Measurements from ENCODE around the gene PDE6C. TPM values are rescaled to one million over a fixed set of nuclear protein-coding genes. Genes with fewer than 3 reads are reported as not detected.

Gene PDE6C
- total and polyA plus RNA-seq, 12 donors: not detected

- Histone ChIP-seq H3K27ac (no peak overlapping the region), H3K27me3 (no peaks in the 10 kb centered on the region), H3K9me3 (replicated peaks in 1 of 3) (no peaks in the 10 kb centered on the region), H3K36me3 (replicated peaks in 1 of 2) (no peaks in the 10 kb centered on the region), H3K4me1 (replicated peaks in 1 of 2) (no peaks in the 10 kb centered on the region), H3K4me3 (no peak overlapping the region)
- intact Hi-C loops (cut with DNase I): no loop called here
- no peak for DNase-seq
- TF ChIP-seq POLR2A (IDR thresholded peaks at IDR 0.05) (no peak), CTCF (IDR thresholded peaks at IDR 0.05) (no peak)
- WGBS, 4 donors: 27 to 67% (median 52%) methylated on average over 1 of the region's 1 CpG
These were observed 43.8 kb downstream of the PDE6C start for GRCh38 chr10:93656155-93656554.

GRCh38 chr10:93657757-93658156 lies 45.4 kb downstream of the PDE6C start:
- no peak for TF ChIP-seq CTCF (IDR thresholded peaks at IDR 0.05)
- H3K27me3 ChIP-seq: no peaks in the 10 kb centered on the region
- no peaks in the 10 kb centered on the region for H3K36me3 ChIP-seq (replicated peaks in 1 of 2)
- H3K27ac ChIP-seq: no peak overlapping the region
- H3K9me3 ChIP-seq (replicated peaks in 1 of 3): no peaks in the 10 kb centered on the region
- DNase-seq: no peak
- no peak overlapping the region for H3K4me3 ChIP-seq
- intact Hi-C loops (cut with DNase I): no loop called here
- no peaks in the 10 kb centered on the region for H3K4me1 ChIP-seq (replicated peaks in 1 of 2)
- 62 to 77% (median 63%) methylated on average over 1 of the region's 1 CpG for WGBS, 4 donors

GRCh38 chr10:93666030-93666429 lies 53.7 kb downstream of the PDE6C start:
- Histone ChIP-seq H3K27me3 (no peaks in the 10 kb centered on the region), H3K4me3 (no peak overlapping the region), H3K4me1 (replicated peaks in 1 of 2) (no peaks in the 10 kb centered on the region), H3K9me3 (replicated peaks in 1 of 3) (no peaks in the 10 kb centered on the region), H3K27ac (no peak overlapping the region), H3K36me3 (replicated peaks in 1 of 2) (peaks cover 0 to 35% of the 10 kb centered on the region in 2 donors)
- intact Hi-C loops (cut with DNase I): no loop called here
- no peak for DNase-seq
- 94 to 98% (median 94%) methylated on average over 4 of the region's 4 CpGs for WGBS, 4 donors
- TF ChIP-seq CTCF (IDR thresholded peaks at IDR 0.05) (no peak), POLR2A (IDR thresholded peaks at IDR 0.05) (no peak)

GRCh38 chr10:93667795-93668194 lies 55.5 kb downstream of the PDE6C start:
- Histone ChIP-seq H3K4me1 (replicated peaks in 1 of 2) (peaks cover 4 to 7% of the 10 kb centered on the region in 2 donors), H3K9me3 (replicated peaks in 1 of 3) (no peaks in the 10 kb centered on the region), H3K27me3 (no peaks in the 10 kb centered on the region), H3K27ac (no peak overlapping the region), H3K36me3 (replicated peaks in 1 of 2) (peaks cover 0 to 35% of the 10 kb centered on the region in 2 donors), H3K4me3 (no peak overlapping the region)
- 95 to 99% (median 97%) methylated on average over 3 of the region's 3 CpGs for WGBS, 4 donors
- TF ChIP-seq POLR2A (IDR thresholded peaks at IDR 0.05) (no peak), CTCF (IDR thresholded peaks at IDR 0.05) (no peak)
- intact Hi-C loops (cut with DNase I): no loop called here
- DNase-seq: no peak

All from adrenal gland (tissue), 12 donors.